Measurements from ENCODE around the gene NIT1. TPM values are rescaled to one million over a fixed set of nuclear protein-coding genes. Genes with fewer than 3 reads are reported as not detected.

Gene NIT1
- total and polyA plus RNA-seq, 2 donors (not counting 1 experiment from before 2014, with no cell fraction given) = 53.5 to 61.0 TPM

GRCh38 chr1:161162806-161163205, 44.9 kb downstream of the NIT1 start:
- H3K9ac ChIP-seq (ENCODE audit: low read length) = no peak overlapping the region
- 100% methylated on average over 6 of the region's 10 CpGs for WGBS (ENCODE audit: insufficient coverage)
- no peak for ATAC-seq (ENCODE audit: low read depth)
- H3K4me1 ChIP-seq (ENCODE audit: control insufficient read depth in 2 of 2, insufficient read depth in 2 of 2, low read length in 2 of 2) = peaks cover 34 to 47% of the 10 kb centered on the region in 2 donors
- H3K4me2 ChIP-seq (replicated peaks; ENCODE audit: low read depth, low read length, poor library complexity, severe bottlenecking) = no peak overlapping the region
- Mint-ChIP-seq H3K27me3 (no peaks in the 10 kb centered on the region), H3K4me1 (peaks cover 67% of the 10 kb centered on the region), H3K4me3 (no peak overlapping the region), H3K27ac (no peak overlapping the region), H3K9me3 (ENCODE audit: insufficient read depth) (no peaks in the 10 kb centered on the region)
- H3K27me3 ChIP-seq (replicated peaks in 1 of 4; ENCODE audit: control extremely low read depth in 1 of 4, control insufficient read depth in 3 of 4, insufficient read depth in 4 of 4, low read length in 3 of 4) = no peaks in the 10 kb centered on the region
- POLR2A ChIA-PET = no interaction called here
- peaks cover 36% of the 10 kb centered on the region for H3K79me2 ChIP-seq (ENCODE audit: control insufficient read depth, insufficient read depth, low read length)
- no peak for DNase-seq
- no peaks in the 10 kb centered on the region for H4K20me1 ChIP-seq (ENCODE audit: control insufficient read depth, insufficient read depth, low read length, poor library complexity, severe bottlenecking)
- H3K27ac ChIP-seq (ENCODE audit: low read length in 2 of 2) = no peak overlapping the region
- peaks cover 0 to 32% of the 10 kb centered on the region in 2 experiments for H3K36me3 ChIP-seq (replicated peaks in 1 of 2; ENCODE audit: control extremely low read depth in 1 of 2, control insufficient read depth in 1 of 2, extremely low read depth in 1 of 2, insufficient read depth in 2 of 2, low read length in 1 of 2)
- peaks cover 0 to 3% (median 0%) of the 10 kb centered on the region in 3 donors for H3K9me3 ChIP-seq (ENCODE audit: control extremely low read depth in 1 of 3, control insufficient read depth in 2 of 3, insufficient read depth in 1 of 3, low read length in 2 of 3)
- no peak overlapping the region for H2AFZ ChIP-seq (ENCODE audit: insufficient read depth, low read depth, low read length, poor library complexity, severe bottlenecking)
- TF ChIP-seq EZH2 (IDR thresholded peaks at IDR 0.05; ENCODE audit: borderline replicate concordance, insufficient read depth, low read depth, low read length, poor library complexity, severe bottlenecking) (no peak), CTCF (IDR thresholded peaks at IDR 0.05) (no peak)
- CTCF ChIA-PET = interaction anchor here (0.8 to 2.0 kb wide), 2 partner anchors 40 to 63 kb away, joined by 3 to 5 read pairs; partner anchors contain the start of genes NDUFS2 and TOMM40L
- intact Hi-C loops (cut with micrococcal nuclease) = no loop called here
- no peak overlapping the region for H3K4me3 ChIP-seq (ENCODE audit: control extremely low read depth in 1 of 5, extremely low read depth in 1 of 5, insufficient read depth in 1 of 5, low read depth in 2 of 5, low read length in 4 of 5)

GRCh38 chr1:161163793-161164192, 45.9 kb downstream of the NIT1 start:
- ChIA-PET POLR2A (interaction anchor here (0.7 kb wide), 1 partner anchor 24 kb away, joined by 3 read pairs; no protein-coding TSS in a partner anchor), CTCF (interaction anchor here (1.1 to 4.4 kb wide), 5 partner anchors 11 to 220 kb away, joined by 3 to 47 read pairs (median 19); partner anchors contain the start of gene B4GALT3)
- Mint-ChIP-seq H3K27ac (peak overlapping the region; percentile 17), H3K4me3 (no peak overlapping the region), H3K4me1 (peaks cover 66% of the 10 kb centered on the region), H3K9me3 (ENCODE audit: insufficient read depth) (no peaks in the 10 kb centered on the region), H3K27me3 (no peaks in the 10 kb centered on the region)
- Histone ChIP-seq H3K27me3 (replicated peaks in 1 of 4; ENCODE audit: control extremely low read depth in 1 of 4, control insufficient read depth in 3 of 4, insufficient read depth in 4 of 4, low read length in 3 of 4) (no peaks in the 10 kb centered on the region), H3K9me3 (ENCODE audit: control extremely low read depth in 1 of 3, control insufficient read depth in 2 of 3, insufficient read depth in 1 of 3, low read length in 2 of 3) (peaks cover 0 to 3% (median 0%) of the 10 kb centered on the region in 3 donors), H3K27ac (ENCODE audit: low read length in 2 of 2) (no peak overlapping the region), H2AFZ (ENCODE audit: insufficient read depth, low read depth, low read length, poor library complexity, severe bottlenecking) (no peak overlapping the region), H4K20me1 (ENCODE audit: control insufficient read depth, insufficient read depth, low read length, poor library complexity, severe bottlenecking) (no peaks in the 10 kb centered on the region), H3K79me2 (ENCODE audit: control insufficient read depth, insufficient read depth, low read length) (peaks cover 36% of the 10 kb centered on the region), H3K4me1 (ENCODE audit: control insufficient read depth in 2 of 2, insufficient read depth in 2 of 2, low read length in 2 of 2) (peaks cover 34 to 44% of the 10 kb centered on the region in 2 donors), H3K36me3 (replicated peaks in 1 of 2; ENCODE audit: control extremely low read depth in 1 of 2, control insufficient read depth in 1 of 2, extremely low read depth in 1 of 2, insufficient read depth in 2 of 2, low read length in 1 of 2) (peaks cover 0 to 27% of the 10 kb centered on the region in 2 experiments), H3K9ac (ENCODE audit: low read length) (no peak overlapping the region), H3K4me3 (ENCODE audit: control extremely low read depth in 1 of 5, extremely low read depth in 1 of 5, insufficient read depth in 1 of 5, low read depth in 2 of 5, low read length in 4 of 5) (no peak overlapping the region), H3K4me2 (replicated peaks; ENCODE audit: low read depth, low read length, poor library complexity, severe bottlenecking) (no peak overlapping the region)
- WGBS (ENCODE audit: insufficient coverage) = 100% methylated on average over 2 of the region's 5 CpGs
- no peak for DNase-seq
- no peak for ATAC-seq (ENCODE audit: low read depth)
- TF ChIP-seq EZH2 (IDR thresholded peaks at IDR 0.05; ENCODE audit: borderline replicate concordance, insufficient read depth, low read depth, low read length, poor library complexity, severe bottlenecking) = no peak
- TF ChIP-seq CTCF (IDR thresholded peaks at IDR 0.05) = no peak
- intact Hi-C loops (cut with micrococcal nuclease) = no loop called here
